Osteoblast (primary cell): Measurements from ENCODE around the gene CCER1. TPM values are rescaled to one million over a fixed set of nuclear protein-coding genes. Genes with fewer than 3 reads are reported as not detected.

Source experiments
- DNase-seq: peaks from one replicate; pipeline ENCODE4 v3.0.0; 2011; ENCODE audit warnings: low spot score, mixed read lengths; ENCODE audit not compliant: insufficient read length; ENCODE audit errors: missing footprints
- H2AFZ ChIP-seq: 2 replicates; pipeline ENCODE4 v1.6.0; 2011; ENCODE audit warnings: mild to moderate bottlenecking, low read length
- H3K27ac ChIP-seq: 2 replicates; pipeline ENCODE4 v1.5.1; 2011; ENCODE audit warnings: mild to moderate bottlenecking, low read depth, low read length, moderate library complexity
- H3K27me3 ChIP-seq: 2 replicates; pipeline ENCODE4 v1.6.0; 2012; ENCODE audit warnings: mild to moderate bottlenecking, control low read depth, inconsistent platforms, low read length, moderate library complexity; ENCODE audit not compliant: insufficient read depth
- H3K36me3 ChIP-seq: 2 replicates; pipeline ENCODE4 v1.5.1; 2011; ENCODE audit warnings: mild to moderate bottlenecking, low read length, control low read depth, moderate library complexity; ENCODE audit not compliant: insufficient read depth
- H3K4me1 ChIP-seq: 2 replicates; pipeline ENCODE4 v1.5.1; 2011; ENCODE audit warnings: mild to moderate bottlenecking, low read length, control low read depth, moderate library complexity; ENCODE audit not compliant: insufficient read depth
- H3K4me2 ChIP-seq: 2 replicates; pipeline ENCODE4 v1.6.0; 2011; ENCODE audit warnings: mild to moderate bottlenecking, low read length; ENCODE audit not compliant: insufficient read depth
- H3K4me3 ChIP-seq: fragments of 200-600 bp; sonication (generic); 3 replicates; pipeline ENCODE4 v1.5.1; 2012; ENCODE audit warnings: mild to moderate bottlenecking, low read length, inconsistent platforms; ENCODE audit not compliant: insufficient read depth
- H3K79me2 ChIP-seq: 2 replicates; pipeline ENCODE4 v1.6.0; 2012; ENCODE audit warnings: mild to moderate bottlenecking, low read length, control low read depth, inconsistent platforms; ENCODE audit not compliant: insufficient read depth
- H3K9me3 ChIP-seq: 2 replicates; pipeline ENCODE4 v1.5.1; 2011; ENCODE audit warnings: low read depth, low read length, control low read depth
- H4K20me1 ChIP-seq: 2 replicates; pipeline ENCODE4 v1.6.0; 2012; ENCODE audit warnings: mild to moderate bottlenecking, low read length, control low read depth; ENCODE audit not compliant: insufficient read depth
- total RNA-seq: library from RNA; depleted of rRNA; stranded (reverse); fragments of >200 nt; gene quantifications from 2 replicates; pipeline ENCODE4 v1.2.3, GENCODE V29; 2012
- TF ChIP-seq, protein P1 (sequence below): IDR thresholded peaks from 2 replicates; pipeline ENCODE4 v1.5.1; 2011; ENCODE audit warnings: mild to moderate bottlenecking, low read depth, low read length, moderate library complexity; ENCODE audit errors: extremely low read depth

The CCER1 gene
- total RNA-seq, 1 donor, result not detected

DNA sequence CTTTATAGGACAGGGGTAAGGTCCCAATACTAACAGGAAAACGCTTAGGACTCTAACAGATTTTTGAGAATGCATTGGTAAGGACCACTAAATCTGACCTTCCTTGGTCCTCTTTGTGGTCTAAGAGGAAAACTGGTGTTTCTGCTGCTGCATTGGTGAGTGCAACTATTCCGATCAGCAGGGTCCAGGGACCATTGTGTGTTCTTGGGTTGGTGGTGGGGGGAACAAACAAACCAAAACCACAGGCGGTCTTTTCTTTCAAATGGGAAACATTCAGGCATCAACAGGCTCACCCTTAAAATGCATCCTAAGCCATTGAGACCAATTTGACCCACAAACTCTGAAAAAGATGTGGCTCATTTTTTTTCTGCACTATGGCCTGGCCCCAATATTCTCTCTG is 29.1 kb upstream of the CCER1 start:
- Histone ChIP-seq H3K27ac (no peak overlapping the region), H2AFZ (no peak overlapping the region), H3K27me3 (no peaks in the 10 kb centered on the region), H3K4me3 (no peak overlapping the region), H4K20me1 (no peaks in the 10 kb centered on the region), H3K4me2 (no peak overlapping the region), H3K79me2 (no peaks in the 10 kb centered on the region), H3K9me3 (peaks cover 5% of the 10 kb centered on the region), H3K4me1 (no peaks in the 10 kb centered on the region), H3K36me3 (no peaks in the 10 kb centered on the region)
- no peak for DNase-seq
- TF ChIP-seq, protein P1, sequence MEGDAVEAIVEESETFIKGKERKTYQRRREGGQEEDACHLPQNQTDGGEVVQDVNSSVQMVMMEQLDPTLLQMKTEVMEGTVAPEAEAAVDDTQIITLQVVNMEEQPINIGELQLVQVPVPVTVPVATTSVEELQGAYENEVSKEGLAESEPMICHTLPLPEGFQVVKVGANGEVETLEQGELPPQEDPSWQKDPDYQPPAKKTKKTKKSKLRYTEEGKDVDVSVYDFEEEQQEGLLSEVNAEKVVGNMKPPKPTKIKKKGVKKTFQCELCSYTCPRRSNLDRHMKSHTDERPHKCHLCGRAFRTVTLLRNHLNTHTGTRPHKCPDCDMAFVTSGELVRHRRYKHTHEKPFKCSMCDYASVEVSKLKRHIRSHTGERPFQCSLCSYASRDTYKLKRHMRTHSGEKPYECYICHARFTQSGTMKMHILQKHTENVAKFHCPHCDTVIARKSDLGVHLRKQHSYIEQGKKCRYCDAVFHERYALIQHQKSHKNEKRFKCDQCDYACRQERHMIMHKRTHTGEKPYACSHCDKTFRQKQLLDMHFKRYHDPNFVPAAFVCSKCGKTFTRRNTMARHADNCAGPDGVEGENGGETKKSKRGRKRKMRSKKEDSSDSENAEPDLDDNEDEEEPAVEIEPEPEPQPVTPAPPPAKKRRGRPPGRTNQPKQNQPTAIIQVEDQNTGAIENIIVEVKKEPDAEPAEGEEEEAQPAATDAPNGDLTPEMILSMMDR, result no peak

- TF ChIP-seq, protein P1, result no peak
- H3K4me2 ChIP-seq, result no peak overlapping the region
- DNase-seq, result no peak
These were observed 27.2 kb upstream of the CCER1 start for GRCh38 chr12:90982170-90982569.

DNA sequence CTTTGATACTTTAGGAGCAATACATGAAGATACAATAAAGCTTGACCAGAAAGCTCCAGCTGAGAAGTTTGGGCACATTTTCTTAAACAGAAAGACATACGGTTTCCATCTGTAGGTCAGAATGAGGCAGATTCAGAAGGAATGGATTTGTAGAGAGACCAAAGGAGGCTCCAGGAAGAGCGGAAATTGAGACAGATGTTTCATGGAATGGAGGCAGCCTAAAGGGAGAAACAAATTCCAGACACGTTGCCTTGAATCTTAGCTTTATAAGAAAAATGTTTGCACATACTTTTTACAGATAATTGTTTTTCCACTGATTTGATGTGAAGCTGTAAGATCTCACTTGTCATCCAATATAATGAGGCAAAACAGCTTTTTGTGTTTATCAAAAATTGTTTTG is 25.0 kb upstream of the CCER1 start:
- H3K27ac ChIP-seq, result no peak overlapping the region
- peaks cover 11% of the 10 kb centered on the region for H3K4me1 ChIP-seq
- H2AFZ ChIP-seq, result peak overlapping the region; percentile 84
- no peak overlapping the region for H3K4me2 ChIP-seq
- H3K9me3 ChIP-seq, result no peaks in the 10 kb centered on the region
- TF ChIP-seq, protein P1, result no peak
- no peaks in the 10 kb centered on the region for H3K36me3 ChIP-seq
- no peaks in the 10 kb centered on the region for H4K20me1 ChIP-seq
- no peak overlapping the region for H3K4me3 ChIP-seq
- H3K79me2 ChIP-seq, result no peaks in the 10 kb centered on the region
- no peak for DNase-seq
- no peaks in the 10 kb centered on the region for H3K27me3 ChIP-seq

More at GRCh38 chr12:90982170-90982569, 27.2 kb upstream of the CCER1 start:
- Histone ChIP-seq H2AFZ (no peak overlapping the region), H3K27ac (no peak overlapping the region), H3K9me3 (peaks cover 5% of the 10 kb centered on the region), H3K36me3 (no peaks in the 10 kb centered on the region), H4K20me1 (no peaks in the 10 kb centered on the region), H3K4me3 (no peak overlapping the region), H3K27me3 (no peaks in the 10 kb centered on the region), H3K79me2 (no peaks in the 10 kb centered on the region), H3K4me1 (peaks cover 11% of the 10 kb centered on the region)

GRCh38 chr12:90979019-90979418 is 24.0 kb upstream of the CCER1 start:
- no peak overlapping the region for H3K27ac ChIP-seq
- H3K4me1 ChIP-seq, result peaks cover 14% of the 10 kb centered on the region
- H3K79me2 ChIP-seq, result no peaks in the 10 kb centered on the region
- no peak overlapping the region for H3K4me2 ChIP-seq
- peak overlapping the region; percentile 23 for H2AFZ ChIP-seq
- no peak for DNase-seq
- H3K4me3 ChIP-seq, result no peak overlapping the region
- TF ChIP-seq, protein P1, result no peak
- no peaks in the 10 kb centered on the region for H3K36me3 ChIP-seq
- H3K9me3 ChIP-seq, result no peaks in the 10 kb centered on the region
- H3K27me3 ChIP-seq, result no peaks in the 10 kb centered on the region
- no peaks in the 10 kb centered on the region for H4K20me1 ChIP-seq
